GM12865 (cell line): Measurements from ENCODE around the gene EPHB1.

Experiments used
- DNase-seq: peaks from one replicate; pipeline ENCODE4 v3.0.0; 2010; ENCODE audit warnings: low read depth
- H3K4me3 ChIP-seq: 2 replicates; pipeline ENCODE4 v1.5.1; 2011; ENCODE audit warnings: mild to moderate bottlenecking, low read depth, low read length, control low read depth
- TF ChIP-seq, protein P1 (sequence below): IDR thresholded peaks from 2 replicates; pipeline ENCODE4 v1.5.1; 2011; ENCODE audit warnings: low read length, control low read depth, low read depth, inconsistent platforms; ENCODE audit not compliant: insufficient read depth; ENCODE audit errors: missing control alignments

The EPHB1 gene

DNA sequence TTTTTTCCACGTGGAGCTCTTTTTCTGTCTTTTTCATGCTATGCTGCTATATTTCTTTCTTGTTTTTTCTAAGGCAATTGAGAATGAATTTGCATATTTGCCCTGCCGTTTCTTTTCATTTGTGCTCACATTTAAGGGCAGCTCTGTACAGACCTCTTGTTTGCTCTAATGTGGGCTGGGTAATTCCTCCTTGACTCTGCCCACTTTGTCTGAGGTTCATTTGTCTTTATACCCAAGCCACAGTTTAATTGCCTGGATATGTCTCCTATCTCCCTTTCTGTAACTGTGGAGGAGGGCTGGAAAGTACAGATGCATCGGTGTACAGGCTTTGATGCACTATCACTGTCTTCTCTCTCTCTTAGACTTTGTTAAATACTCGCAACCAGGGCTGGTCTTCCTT, 195.9 kb downstream of the EPHB1 start:
- H3K4me3 ChIP-seq, result no peak overlapping the region
- TF ChIP-seq, protein P1, sequence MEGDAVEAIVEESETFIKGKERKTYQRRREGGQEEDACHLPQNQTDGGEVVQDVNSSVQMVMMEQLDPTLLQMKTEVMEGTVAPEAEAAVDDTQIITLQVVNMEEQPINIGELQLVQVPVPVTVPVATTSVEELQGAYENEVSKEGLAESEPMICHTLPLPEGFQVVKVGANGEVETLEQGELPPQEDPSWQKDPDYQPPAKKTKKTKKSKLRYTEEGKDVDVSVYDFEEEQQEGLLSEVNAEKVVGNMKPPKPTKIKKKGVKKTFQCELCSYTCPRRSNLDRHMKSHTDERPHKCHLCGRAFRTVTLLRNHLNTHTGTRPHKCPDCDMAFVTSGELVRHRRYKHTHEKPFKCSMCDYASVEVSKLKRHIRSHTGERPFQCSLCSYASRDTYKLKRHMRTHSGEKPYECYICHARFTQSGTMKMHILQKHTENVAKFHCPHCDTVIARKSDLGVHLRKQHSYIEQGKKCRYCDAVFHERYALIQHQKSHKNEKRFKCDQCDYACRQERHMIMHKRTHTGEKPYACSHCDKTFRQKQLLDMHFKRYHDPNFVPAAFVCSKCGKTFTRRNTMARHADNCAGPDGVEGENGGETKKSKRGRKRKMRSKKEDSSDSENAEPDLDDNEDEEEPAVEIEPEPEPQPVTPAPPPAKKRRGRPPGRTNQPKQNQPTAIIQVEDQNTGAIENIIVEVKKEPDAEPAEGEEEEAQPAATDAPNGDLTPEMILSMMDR, result no peak
- no peak for DNase-seq

DNA sequence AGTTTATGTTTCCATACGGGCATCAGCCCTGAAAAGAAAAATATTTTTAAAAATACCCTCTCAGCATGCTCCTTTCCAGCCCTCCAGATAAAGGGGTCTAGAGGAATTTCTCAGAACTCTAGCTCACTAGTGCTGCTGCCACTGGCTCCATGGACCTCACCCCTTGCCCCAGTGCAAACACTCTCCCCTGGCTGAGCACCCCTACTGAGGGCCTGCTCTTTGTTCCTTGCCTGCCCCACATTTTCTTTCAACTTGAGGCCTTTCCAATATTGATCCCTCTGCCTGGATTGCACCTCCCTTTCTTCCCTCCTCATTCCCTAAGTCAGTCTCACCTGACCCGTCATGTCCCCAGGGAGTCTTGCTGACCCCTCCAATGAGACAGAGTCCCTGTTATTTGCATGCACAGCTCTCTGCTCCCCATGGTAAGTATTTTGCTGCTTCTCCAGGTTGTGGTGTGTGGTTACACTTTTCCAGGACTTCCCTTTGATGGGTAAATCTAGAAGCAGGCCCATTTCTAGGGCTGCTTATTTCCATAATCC, 196.5 kb downstream of the EPHB1 start:
- no peak for DNase-seq
- H3K4me3 ChIP-seq, result no peak overlapping the region
- TF ChIP-seq, protein P1, result no peak

DNA sequence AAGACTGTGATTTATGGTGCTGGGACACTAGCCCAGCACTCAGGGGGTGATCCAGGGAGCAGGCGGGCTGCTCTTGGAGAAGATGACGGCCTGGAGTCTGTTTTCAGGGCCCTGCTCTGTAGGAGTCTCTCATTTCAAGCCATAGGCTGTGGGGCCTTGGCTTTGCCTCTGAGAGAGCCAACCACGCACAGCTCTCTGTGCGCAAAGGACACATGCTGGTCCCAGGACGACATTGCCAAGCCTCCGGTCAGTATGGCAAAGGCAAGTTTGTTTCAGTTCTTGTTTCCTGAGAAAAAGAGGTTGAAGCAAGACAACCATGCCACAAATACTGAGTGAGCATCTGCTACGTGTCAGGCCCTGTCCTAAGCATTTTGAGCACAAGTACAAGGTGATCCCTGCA, 197.1 kb downstream of the EPHB1 start:
- no peak overlapping the region for H3K4me3 ChIP-seq
- no peak for DNase-seq
- TF ChIP-seq, protein P1, result no peak

DNA sequence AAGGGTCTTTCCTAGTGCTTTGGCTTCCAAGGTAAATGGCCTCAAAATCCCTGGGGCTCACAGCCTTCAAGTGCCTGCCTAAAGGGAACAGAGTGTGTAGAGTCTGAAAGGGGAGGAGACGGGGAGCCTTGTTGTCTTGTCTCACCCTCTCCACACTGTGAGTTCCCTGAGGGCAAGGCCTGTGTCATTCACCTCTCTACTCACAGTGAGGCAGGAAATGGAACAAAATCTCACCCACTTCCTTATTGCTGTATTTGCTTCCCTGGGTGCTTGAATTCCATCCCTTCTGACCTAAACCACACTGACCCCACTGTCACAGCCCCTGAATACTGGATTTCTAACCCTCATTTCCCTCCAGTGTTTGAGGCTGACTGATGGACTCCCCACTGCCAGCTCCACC, 197.5 kb downstream of the EPHB1 start:
- no peak for DNase-seq
- TF ChIP-seq, protein P1, result no peak
- H3K4me3 ChIP-seq, result no peak overlapping the region

DNA sequence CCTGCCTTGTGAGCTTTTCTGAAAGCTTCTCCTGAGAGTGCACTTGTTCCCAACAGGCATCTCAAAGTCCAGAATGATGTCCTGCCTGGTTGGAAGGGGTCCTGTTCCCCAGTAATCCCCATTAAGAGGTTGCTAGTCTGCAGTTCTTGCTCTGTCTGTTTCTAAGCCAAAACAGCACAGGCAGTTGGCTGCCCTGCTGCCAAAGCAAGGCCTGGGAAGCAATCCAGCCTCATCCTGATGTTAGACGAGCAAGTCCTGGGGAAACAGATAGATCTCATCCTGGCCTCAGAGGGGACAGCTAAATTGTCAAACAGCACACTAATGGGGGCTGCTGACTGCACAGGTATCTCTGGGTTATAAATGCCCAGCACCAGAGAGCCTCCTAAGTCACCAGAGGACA, 198.0 kb downstream of the EPHB1 start:
- no peak overlapping the region for H3K4me3 ChIP-seq
- DNase-seq, result no peak
- TF ChIP-seq, protein P1, result no peak

DNA sequence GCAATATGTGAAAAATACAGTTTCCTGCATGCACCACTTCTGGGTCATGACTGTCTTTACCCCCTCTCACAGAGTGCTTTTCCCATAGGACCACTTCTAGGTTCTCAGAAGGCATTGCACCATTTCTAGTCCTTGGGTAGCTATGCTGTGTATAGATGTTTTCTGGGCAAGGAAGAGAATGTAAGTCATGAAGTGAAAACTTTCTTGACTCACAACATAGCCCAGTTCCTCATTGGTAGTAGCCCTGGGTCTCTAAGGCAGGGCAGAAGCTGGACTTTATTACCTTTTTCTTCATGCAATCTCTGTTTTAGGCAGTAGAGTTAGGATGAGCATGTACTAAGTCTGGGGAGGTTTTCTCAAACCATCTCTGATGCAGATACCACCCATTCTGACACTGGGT, 203.1 kb downstream of the EPHB1 start:
- H3K4me3 ChIP-seq, result no peak overlapping the region
- DNase-seq, result no peak
- TF ChIP-seq, protein P1, result no peak

DNA sequence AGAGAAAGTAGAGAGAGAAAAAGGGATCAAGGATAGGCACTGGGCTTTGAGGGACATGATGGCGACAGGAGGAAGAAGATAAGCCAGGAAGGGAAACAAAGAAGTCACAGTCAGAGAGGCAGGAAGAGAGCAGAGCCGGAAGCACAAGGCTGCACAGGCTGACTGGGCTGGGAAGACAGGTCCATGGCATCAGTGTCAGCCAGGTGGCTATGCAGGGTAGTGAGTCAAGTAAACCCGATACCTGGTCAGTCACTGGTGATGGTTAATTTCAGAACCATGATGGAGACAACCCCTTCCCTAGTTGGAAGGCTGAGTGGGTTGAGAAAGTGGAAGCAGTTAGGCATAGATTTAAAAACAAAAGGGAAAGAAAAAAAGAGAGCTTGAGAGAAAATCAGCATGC, 203.8 kb downstream of the EPHB1 start:
- peak; percentile 16 for DNase-seq

More for the DNA sequence above, 203.8 kb downstream of the EPHB1 start:
- no peak overlapping the region for H3K4me3 ChIP-seq
- TF ChIP-seq, protein P1, result no peak
